HepG2 (cell line): ENCODE results near the gene ASPRV1. TPM values are rescaled to one million over a fixed set of nuclear protein-coding genes. Genes with fewer than 3 reads are reported as not detected.

Source experiments
- ATF3 ChIP-seq: sonication (generic); formaldehyde crosslinking; IDR thresholded peaks from 2 replicates; pipeline ENCODE4 v1.4.0; 2020; ENCODE audit warnings: missing genetic modification reagents
- CERS6 ChIP-seq: sonication (generic); formaldehyde crosslinking; IDR thresholded peaks from 2 replicates; pipeline ENCODE4 v1.5.0; 2020; ENCODE audit warnings: missing genetic modification reagents
- CHCHD3 ChIP-seq: sonication (generic); formaldehyde crosslinking; IDR thresholded peaks from 2 replicates; pipeline ENCODE4 v1.8.0; 2022; ENCODE audit warnings: mild to moderate bottlenecking, missing genetic modification reagents, moderate library complexity
- FOXA1 ChIP-seq, 2 experiments: fragments of 450-650 bp in 1 of 2; sonication (generic) in 1 of 2; formaldehyde crosslinking in 1 of 2; IDR thresholded peaks; 2 replicates each; pipeline versions ENCODE4 v1.4.0 to v1.6.1; 2016 to 2020; ENCODE audit warnings: missing genetic modification reagents in 1 of 2
- FOXJ3 ChIP-seq: sonication (generic); formaldehyde crosslinking; IDR thresholded peaks from 2 replicates; pipeline ENCODE4 v1.4.0; 2020; ENCODE audit warnings: missing genetic modification reagents, mild to moderate bottlenecking, borderline replicate concordance
- MEIS2 ChIP-seq: sonication (generic); formaldehyde crosslinking; IDR thresholded peaks from 2 replicates; pipeline ENCODE4 v1.9.0; 2021; ENCODE audit warnings: mild to moderate bottlenecking, missing genetic modification reagents
- MIXL1 ChIP-seq: IDR thresholded peaks from 2 replicates; pipeline ENCODE4 v1.6.1; 2016
- RFX1 ChIP-seq: fragments of 450-650 bp; IDR thresholded peaks from 2 replicates; pipeline ENCODE4 v1.6.1; 2017
- SAP130 ChIP-seq: IDR thresholded peaks from 2 replicates; pipeline ENCODE4 v1.6.1; 2016; ENCODE audit warnings: low read depth
- SATB2 ChIP-seq: sonication (generic); formaldehyde crosslinking; IDR thresholded peaks from 2 replicates; pipeline ENCODE4 v1.5.0; 2020; ENCODE audit warnings: missing genetic modification reagents
- SMARCE1 ChIP-seq: fragments of 450-650 bp; IDR thresholded peaks from 2 replicates; pipeline ENCODE4 v1.6.1; 2017; ENCODE audit warnings: borderline replicate concordance
- SNAPC5 ChIP-seq: sonication (generic); formaldehyde crosslinking; IDR thresholded peaks from 2 replicates; pipeline ENCODE4 v1.8.1; 2023; ENCODE audit warnings: mild to moderate bottlenecking, missing genetic modification reagents, borderline replicate concordance
- SOX13 ChIP-seq, 3 experiments: fragments of 450-650 bp in 1 of 3; sonication (generic) in 1 of 3; formaldehyde crosslinking in 1 of 3; IDR thresholded peaks in 2 of 3; conservative IDR thresholded peaks in 1 of 3; 2 replicates each; pipeline versions ENCODE4 v1.5.0 to v1.6.1; 2016 to 2020; ENCODE audit warnings: antibody characterized with exemption in 1 of 3, mild to moderate bottlenecking in 1 of 3, missing compliant biosample characterization in 1 of 3, missing genetic modification reagents in 1 of 3, moderate library complexity in 1 of 3
- TBX2 ChIP-seq: sonication (generic); formaldehyde crosslinking; IDR thresholded peaks from 2 replicates; pipeline ENCODE4 v1.5.0; 2020; ENCODE audit warnings: missing genetic modification reagents, mild to moderate bottlenecking, borderline replicate concordance
- U2AF1 ChIP-seq: fragments of 200-400 bp; formaldehyde crosslinking; optimal IDR thresholded peaks from 2 replicates; pipeline ENCODE3; 2017; ENCODE audit warnings: mild to moderate bottlenecking, low read depth, low read length
- ZNF18 ChIP-seq: sonication (generic); formaldehyde crosslinking; IDR thresholded peaks from 2 replicates; pipeline ENCODE4 v1.8.0; 2022; ENCODE audit warnings: mild to moderate bottlenecking, missing genetic modification reagents; ENCODE audit not compliant: insufficient replicate concordance
- ZNF335 ChIP-seq: sonication (generic); formaldehyde crosslinking; IDR thresholded peaks from 2 replicates; pipeline ENCODE4 v1.4.0; 2020; ENCODE audit warnings: missing genetic modification reagents
- ZNF468 ChIP-seq: sonication (generic); formaldehyde crosslinking; IDR thresholded peaks from 2 replicates; pipeline ENCODE4 v1.8.0; 2022; ENCODE audit warnings: mild to moderate bottlenecking, moderate library complexity, missing genetic modification reagents
- ZNF598 ChIP-seq: sonication (generic); formaldehyde crosslinking; IDR thresholded peaks from 2 replicates; pipeline ENCODE4 v1.5.1; 2020; ENCODE audit warnings: mild to moderate bottlenecking, missing genetic modification reagents, borderline replicate concordance
- ZNF652 ChIP-seq: IDR thresholded peaks from 2 replicates; pipeline ENCODE4 v1.6.1; 2016; ENCODE audit warnings: low read depth, borderline replicate concordance
- ZNF670 ChIP-seq: sonication (generic); formaldehyde crosslinking; IDR thresholded peaks from 2 replicates; pipeline ENCODE4 v1.8.0; 2022; ENCODE audit warnings: mild to moderate bottlenecking, missing genetic modification reagents, borderline replicate concordance
- ZNF691 ChIP-seq: sonication (generic); formaldehyde crosslinking; IDR thresholded peaks from 2 replicates; pipeline ENCODE4 v1.4.0; 2020; ENCODE audit warnings: missing genetic modification reagents, low read depth, mild to moderate bottlenecking, borderline replicate concordance
- ZNF746 ChIP-seq: sonication (generic); formaldehyde crosslinking; IDR thresholded peaks from 2 replicates; pipeline ENCODE4 v1.8.0; 2022; ENCODE audit warnings: mild to moderate bottlenecking, missing genetic modification reagents
- ZNF772 ChIP-seq: sonication (generic); formaldehyde crosslinking; IDR thresholded peaks from 2 replicates; pipeline ENCODE4 v1.5.0; 2020; ENCODE audit warnings: mild to moderate bottlenecking, missing genetic modification reagents
- ZNF780A ChIP-seq: sonication (generic); formaldehyde crosslinking; IDR thresholded peaks from 2 replicates; pipeline ENCODE4 v1.8.0; 2022; ENCODE audit warnings: mild to moderate bottlenecking, missing genetic modification reagents, moderate library complexity
- polyA plus RNA-seq, 8 experiments: library from polyadenylated mRNA; depleted of rRNA in 3 of 8; stranded (reverse) in 7 of 8; unstranded in 1 of 8; fragments of >200 nt; fragmentation: Illumina TruSeq in 4 of 8; extraction: Trizol in 4 of 8; gene quantifications; 2 replicates each; pipeline versions ENCODE4 v1.2.1 to v1.2.3, GENCODE V29; 2011 to 2016; ENCODE audit warnings: low read depth in 4 of 8, missing spikeins in 1 of 8, mixed read lengths in 1 of 8; ENCODE audit not compliant: insufficient read depth in 1 of 8
- total RNA-seq, 5 experiments: library from RNA; depleted of rRNA; stranded (reverse); fragments of >200 nt; fragmentation: Illumina TruSeq; extraction: Trizol; gene quantifications; 2 replicates each; pipeline ENCODE4 v1.2.3, GENCODE V29; 2016; ENCODE audit warnings: low read depth in 1 of 5

Gene ASPRV1
- total and polyA plus RNA-seq, 2 of the 13 experiments (the other 11 are each of a cell fraction or from before 2014, with no cell fraction given): 0.40 to 0.48 TPM

GRCh38 chr2:69933839-69934613 lies 27.4 kb downstream of the ASPRV1 start (continued):
- peak; percentile 91 for TF ChIP-seq SAP130 (CRISPR knock-in tag)
- no peak for TF ChIP-seq CHCHD3
- TF ChIP-seq FOXA1 (IDR thresholded peaks at IDR 0.05): no peak
- TF ChIP-seq FOXA1 (CRISPR knock-in tag; IDR thresholded peaks at IDR 0.05): peak; percentile 81
- no peak for TF ChIP-seq SMARCE1
- TF ChIP-seq ZNF691 (CRISPR knock-in tag): peak; percentile 67; the same call in 1 of the 2 replicates
- TF ChIP-seq MIXL1 (CRISPR knock-in tag): peak; percentile 93
- no peak for TF ChIP-seq ZNF468 (CRISPR knock-in tag)
- no peak for TF ChIP-seq RFX1
- TF ChIP-seq ZNF652 (CRISPR knock-in tag): peak; percentile 68; the same call in 1 of the 2 replicates
- TF ChIP-seq TBX2: peak; percentile 84
- TF ChIP-seq U2AF1: no peak
- no peak for TF ChIP-seq ZNF780A
- no peak for TF ChIP-seq ZNF670
- TF ChIP-seq SATB2 (CRISPR knock-in tag): no peak
- no peak for TF ChIP-seq SNAPC5
- no peak for TF ChIP-seq ZNF598 (CRISPR knock-in tag)
- no peak for TF ChIP-seq ZNF335
- TF ChIP-seq ZNF18 (CRISPR knock-in tag): no peak
- TF ChIP-seq ATF3 (CRISPR knock-in tag): peak; percentile 70; the same call in 1 of the 2 replicates
- TF ChIP-seq ZNF746 (CRISPR knock-in tag): peak; percentile 20; the same call in 1 of the 2 replicates
- TF ChIP-seq CERS6 (CRISPR knock-in tag): no peak
- TF ChIP-seq MEIS2: peak; percentile 64; the same call in 1 of the 2 replicates
- peak; percentile 66; the same call in 1 of the 2 replicates for TF ChIP-seq FOXJ3
- no peak; the same call in 1 of the 2 replicates for TF ChIP-seq ZNF772
- TF ChIP-seq SOX13 (IDR thresholded peaks at IDR 0.05): 0 out of 2 replicates have a peak, but pooled peaks have one; percentile 40
- peak in 1 of 2 experiments; percentile 78; a peak in 2 of 4 replicates for TF ChIP-seq SOX13 (CRISPR knock-in tag; conservative IDR thresholded peaks at IDR 0.05 in 1 of 2, IDR thresholded peaks at IDR 0.05 in 1 of 2)
